ENCODE measurements around the gene MRPL50.

MRPL50 gene

DNA sequence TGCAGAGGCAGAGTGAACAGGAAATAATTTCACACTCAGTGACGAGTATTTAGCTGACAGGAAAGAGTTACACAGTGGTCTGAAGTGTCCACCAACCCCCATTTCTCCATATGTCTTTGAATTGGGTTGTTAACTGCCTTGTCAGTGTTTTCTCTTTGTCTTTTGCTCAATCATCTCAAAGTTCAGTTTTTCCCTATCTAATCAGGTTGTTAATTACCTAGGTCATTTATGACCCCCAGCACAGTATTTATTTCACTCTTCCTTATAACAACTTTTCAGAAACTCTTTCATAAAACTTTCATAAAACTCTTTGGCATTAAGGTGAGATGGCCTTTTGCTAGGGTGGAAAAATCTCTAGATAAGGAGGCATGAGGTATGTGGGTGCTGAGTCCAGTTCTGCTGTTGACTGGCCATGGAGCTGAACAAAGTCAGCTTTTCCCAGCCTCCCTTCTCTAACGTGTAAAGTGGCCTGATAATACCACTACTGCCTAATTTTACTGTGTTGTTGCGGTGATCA is 42.4 kb upstream of the MRPL50 start:
- no peak overlapping the region for H3K4me3 ChIP-seq (ENCODE audit: low read depth, low read length)
- no peak for DNase-seq (ENCODE audit: low read depth)
- TF ChIP-seq, protein P1, sequence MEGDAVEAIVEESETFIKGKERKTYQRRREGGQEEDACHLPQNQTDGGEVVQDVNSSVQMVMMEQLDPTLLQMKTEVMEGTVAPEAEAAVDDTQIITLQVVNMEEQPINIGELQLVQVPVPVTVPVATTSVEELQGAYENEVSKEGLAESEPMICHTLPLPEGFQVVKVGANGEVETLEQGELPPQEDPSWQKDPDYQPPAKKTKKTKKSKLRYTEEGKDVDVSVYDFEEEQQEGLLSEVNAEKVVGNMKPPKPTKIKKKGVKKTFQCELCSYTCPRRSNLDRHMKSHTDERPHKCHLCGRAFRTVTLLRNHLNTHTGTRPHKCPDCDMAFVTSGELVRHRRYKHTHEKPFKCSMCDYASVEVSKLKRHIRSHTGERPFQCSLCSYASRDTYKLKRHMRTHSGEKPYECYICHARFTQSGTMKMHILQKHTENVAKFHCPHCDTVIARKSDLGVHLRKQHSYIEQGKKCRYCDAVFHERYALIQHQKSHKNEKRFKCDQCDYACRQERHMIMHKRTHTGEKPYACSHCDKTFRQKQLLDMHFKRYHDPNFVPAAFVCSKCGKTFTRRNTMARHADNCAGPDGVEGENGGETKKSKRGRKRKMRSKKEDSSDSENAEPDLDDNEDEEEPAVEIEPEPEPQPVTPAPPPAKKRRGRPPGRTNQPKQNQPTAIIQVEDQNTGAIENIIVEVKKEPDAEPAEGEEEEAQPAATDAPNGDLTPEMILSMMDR (conservative IDR thresholded peaks at IDR 0.05; ENCODE audit: low read depth, low read length), result no peak

- H3K4me3 ChIP-seq (ENCODE audit: low read depth, low read length), result no peak overlapping the region
- TF ChIP-seq, protein P1 (conservative IDR thresholded peaks at IDR 0.05; ENCODE audit: low read depth, low read length), result no peak
- no peak for DNase-seq (ENCODE audit: low read depth)
Observed at GRCh38 chr9:101438523-101438922, 40.1 kb upstream of the MRPL50 start.

- no peak for DNase-seq (ENCODE audit: low read depth)
- TF ChIP-seq, protein P1 (conservative IDR thresholded peaks at IDR 0.05; ENCODE audit: low read depth, low read length), result no peak
- H3K4me3 ChIP-seq (ENCODE audit: low read depth, low read length), result no peak overlapping the region
Observed at GRCh38 chr9:101437806-101438232, 39.4 kb upstream of the MRPL50 start.

- no peak within 1 kb of the TSS for H3K4me3 ChIP-seq (ENCODE audit: low read depth, low read length)
- TF ChIP-seq, protein P1 (conservative IDR thresholded peaks at IDR 0.05; ENCODE audit: low read depth, low read length), result no peak
- no peak for DNase-seq (ENCODE audit: low read depth)
Observed at GRCh38 chr9:101435601-101436079, 37.2 kb upstream of the MRPL50 start, which contains the start of gene ALDOB. Gene ALDOB (minus strand): TSS chr9:101435774. CDS start chr9:101430887, 4,887 bp downstream.

- no peak for DNase-seq (ENCODE audit: low read depth)
- no peak overlapping the region for H3K4me3 ChIP-seq (ENCODE audit: low read depth, low read length)
- TF ChIP-seq, protein P1 (conservative IDR thresholded peaks at IDR 0.05; ENCODE audit: low read depth, low read length), result no peak
Observed at GRCh38 chr9:101434998-101435397, 36.6 kb upstream of the MRPL50 start.

- no peak for DNase-seq (ENCODE audit: low read depth)
- no peak overlapping the region for H3K4me3 ChIP-seq (ENCODE audit: low read depth, low read length)
- TF ChIP-seq, protein P1 (conservative IDR thresholded peaks at IDR 0.05; ENCODE audit: low read depth, low read length), result no peak
Observed at GRCh38 chr9:101433229-101433628, 34.8 kb upstream of the MRPL50 start.

DNA sequence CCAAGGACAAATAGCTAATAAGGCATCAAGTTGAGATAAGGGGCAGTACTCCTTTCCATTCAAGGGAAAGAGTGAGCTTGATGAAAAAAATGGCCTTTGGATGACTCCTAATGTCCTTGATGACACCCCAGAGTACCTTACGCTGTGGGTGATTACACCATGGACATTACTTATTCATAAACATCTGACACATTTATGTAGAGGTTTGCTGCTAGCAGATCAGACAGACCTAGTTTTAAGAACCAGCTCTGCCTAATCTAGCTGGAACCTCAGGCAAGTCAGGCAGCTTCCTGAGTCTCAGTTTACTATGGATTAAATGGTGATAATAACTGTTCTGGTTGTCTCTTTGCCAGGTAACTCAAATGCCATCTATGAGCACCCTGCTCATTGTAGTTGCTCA is 34.3 kb upstream of the MRPL50 start:
- H3K4me3 ChIP-seq (ENCODE audit: low read depth, low read length), result no peak overlapping the region
- TF ChIP-seq, protein P1 (conservative IDR thresholded peaks at IDR 0.05; ENCODE audit: low read depth, low read length), result no peak
- DNase-seq (ENCODE audit: low read depth), result no peak

All from choroid plexus epithelial cell (primary cell).